DOHH2 (cell line): ENCODE results near the gene HCFC1R1.

ENCODE experiments used
- H3F3A ChIP-seq: fragments of 200-600 bp; sonication (generic), shearing (Covaris generic); 2 replicates; pipeline ENCODE4 v1.6.0; 2016; ENCODE audit warnings: antibody characterized with exemption, mild to moderate bottlenecking; ENCODE audit not compliant: control insufficient read depth, insufficient read depth
- H3K27ac ChIP-seq: fragments of 200-600 bp; sonication (generic); 2 replicates; pipeline ENCODE4 v1.5.1; 2014; ENCODE audit warnings: low read depth, mild to moderate bottlenecking, low read length, moderate library complexity
- H3K27me3 ChIP-seq: fragments of 200-600 bp; sonication (generic); 2 replicates; pipeline ENCODE4 v1.6.1; 2014; ENCODE audit warnings: mild to moderate bottlenecking, low read length, mixed read lengths; ENCODE audit not compliant: control insufficient read depth
- H3K36me3 ChIP-seq: fragments of 200-600 bp; sonication (generic); 2 replicates; pipeline ENCODE4 v1.6.1; 2014; ENCODE audit warnings: mild to moderate bottlenecking, low read length, moderate library complexity, mixed read lengths; ENCODE audit not compliant: control insufficient read depth
- H3K4me1 ChIP-seq: fragments of 200-600 bp; sonication (generic); 2 replicates; pipeline ENCODE4 v1.6.1; 2014; ENCODE audit warnings: mild to moderate bottlenecking, low read length, mixed read lengths; ENCODE audit not compliant: control insufficient read depth
- H3K4me2 ChIP-seq: fragments of 200-600 bp; sonication (generic); 2 replicates; pipeline ENCODE4 v1.6.0; 2014; ENCODE audit warnings: mild to moderate bottlenecking, low read length, moderate library complexity
- H3K4me3 ChIP-seq: fragments of 200-600 bp; sonication (generic); 2 replicates; pipeline ENCODE4 v1.5.1; 2014; ENCODE audit warnings: mild to moderate bottlenecking, low read length, mixed read lengths
- H3K79me2 ChIP-seq: fragments of 200-600 bp; sonication (generic); 2 replicates; pipeline ENCODE4 v1.6.1; 2014; ENCODE audit warnings: mild to moderate bottlenecking, low read length, mixed read lengths; ENCODE audit not compliant: control insufficient read depth
- H3K9me2 ChIP-seq: fragments of 200-600 bp; sonication (generic); replicated peaks from 2 replicates; pipeline ENCODE4 v1.6.1; 2014; ENCODE audit warnings: mild to moderate bottlenecking, low read length, mixed read lengths; ENCODE audit not compliant: control insufficient read depth
- H3K9me3 ChIP-seq: fragments of 200-600 bp; sonication (generic); 2 replicates; pipeline ENCODE4 v1.6.1; 2014; ENCODE audit warnings: antibody characterized with exemption, low read length, mixed read lengths; ENCODE audit not compliant: control insufficient read depth, insufficient read depth
- H4K20me1 ChIP-seq: fragments of 200-600 bp; sonication (generic); 2 replicates; pipeline ENCODE4 v1.6.0; 2014; ENCODE audit warnings: low read depth, mild to moderate bottlenecking, antibody characterized with exemption, low read length, moderate library complexity; ENCODE audit not compliant: control insufficient read depth, insufficient read depth
- EZH2phosphoT487 ChIP-seq: fragments of 200-600 bp; sonication (generic); IDR thresholded peaks from 2 replicates; pipeline ENCODE4 v1.6.1; 2017; ENCODE audit warnings: borderline replicate concordance, mild to moderate bottlenecking, antibody characterized with exemption, low read length, moderate library complexity, mixed read lengths
- TF ChIP-seq, protein P1 (sequence below): fragments of 200-600 bp; sonication (generic); IDR thresholded peaks from one replicate; pipeline ENCODE4 v1.5.1; 2014; ENCODE audit warnings: antibody characterized with exemption, mild to moderate bottlenecking, low read depth, low read length; ENCODE audit not compliant: poor library complexity, severe bottlenecking

HCFC1R1 gene

GRCh38 chr16:3063625-3064386 is 40.1 kb upstream of the HCFC1R1 start:
- H4K20me1 ChIP-seq = no peaks in the 10 kb centered on the region
- H3K27ac ChIP-seq = no peak overlapping the region
- H3K9me2 ChIP-seq = no peaks in the 10 kb centered on the region
- H3F3A ChIP-seq = no peaks in the 10 kb centered on the region
- no peaks in the 10 kb centered on the region for H3K79me2 ChIP-seq
- H3K36me3 ChIP-seq = no peaks in the 10 kb centered on the region
- TF ChIP-seq, protein P1, sequence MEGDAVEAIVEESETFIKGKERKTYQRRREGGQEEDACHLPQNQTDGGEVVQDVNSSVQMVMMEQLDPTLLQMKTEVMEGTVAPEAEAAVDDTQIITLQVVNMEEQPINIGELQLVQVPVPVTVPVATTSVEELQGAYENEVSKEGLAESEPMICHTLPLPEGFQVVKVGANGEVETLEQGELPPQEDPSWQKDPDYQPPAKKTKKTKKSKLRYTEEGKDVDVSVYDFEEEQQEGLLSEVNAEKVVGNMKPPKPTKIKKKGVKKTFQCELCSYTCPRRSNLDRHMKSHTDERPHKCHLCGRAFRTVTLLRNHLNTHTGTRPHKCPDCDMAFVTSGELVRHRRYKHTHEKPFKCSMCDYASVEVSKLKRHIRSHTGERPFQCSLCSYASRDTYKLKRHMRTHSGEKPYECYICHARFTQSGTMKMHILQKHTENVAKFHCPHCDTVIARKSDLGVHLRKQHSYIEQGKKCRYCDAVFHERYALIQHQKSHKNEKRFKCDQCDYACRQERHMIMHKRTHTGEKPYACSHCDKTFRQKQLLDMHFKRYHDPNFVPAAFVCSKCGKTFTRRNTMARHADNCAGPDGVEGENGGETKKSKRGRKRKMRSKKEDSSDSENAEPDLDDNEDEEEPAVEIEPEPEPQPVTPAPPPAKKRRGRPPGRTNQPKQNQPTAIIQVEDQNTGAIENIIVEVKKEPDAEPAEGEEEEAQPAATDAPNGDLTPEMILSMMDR = no peak
- no peak for TF ChIP-seq EZH2phosphoT487
- no peak overlapping the region for H3K4me2 ChIP-seq
- peaks cover 5% of the 10 kb centered on the region for H3K4me1 ChIP-seq
- no peaks in the 10 kb centered on the region for H3K27me3 ChIP-seq
- H3K4me3 ChIP-seq = no peak overlapping the region
- H3K9me3 ChIP-seq = no peaks in the 10 kb centered on the region

- Histone ChIP-seq H3K4me1 (peaks cover 11% of the 10 kb centered on the region), H3K9me2 (no peaks in the 10 kb centered on the region), H3K27ac (no peak overlapping the region), H3K4me2 (no peak overlapping the region), H3K79me2 (no peaks in the 10 kb centered on the region), H4K20me1 (no peaks in the 10 kb centered on the region), H3K4me3 (no peak overlapping the region), H3K36me3 (no peaks in the 10 kb centered on the region), H3F3A (no peaks in the 10 kb centered on the region), H3K9me3 (no peaks in the 10 kb centered on the region), H3K27me3 (no peaks in the 10 kb centered on the region)
- TF ChIP-seq EZH2phosphoT487 = no peak
- TF ChIP-seq, protein P1 = no peak
Observed at GRCh38 chr16:3062553-3062952, 38.8 kb upstream of the HCFC1R1 start.

GRCh38 chr16:3060339-3061127 is 36.8 kb upstream of the HCFC1R1 start:
- Histone ChIP-seq H3K4me3 (no peak overlapping the region), H3K27me3 (no peaks in the 10 kb centered on the region), H3K27ac (no peak overlapping the region), H3K9me2 (no peaks in the 10 kb centered on the region), H4K20me1 (no peaks in the 10 kb centered on the region), H3K9me3 (no peaks in the 10 kb centered on the region), H3K4me1 (peaks cover 30% of the 10 kb centered on the region), H3K79me2 (no peaks in the 10 kb centered on the region), H3F3A (no peaks in the 10 kb centered on the region), H3K4me2 (no peak overlapping the region), H3K36me3 (no peaks in the 10 kb centered on the region)
- TF ChIP-seq, protein P1 = no peak
- TF ChIP-seq EZH2phosphoT487 = no peak
